HG02973 (cell line): Measurements from ENCODE around the gene PFDN1.

Experiments used
- ATAC-seq: cut with Tn5 transposase; IDR thresholded peaks from one replicate; pipeline ENCODE4 v1.9.1; 2021; ENCODE audit warnings: moderate library complexity; ENCODE audit not compliant: unreplicated experiment

The PFDN1 gene

GRCh38 chr5:140329739-140330481 lies 27.0 kb upstream of the PFDN1 start:
- no peak for ATAC-seq

DNA sequence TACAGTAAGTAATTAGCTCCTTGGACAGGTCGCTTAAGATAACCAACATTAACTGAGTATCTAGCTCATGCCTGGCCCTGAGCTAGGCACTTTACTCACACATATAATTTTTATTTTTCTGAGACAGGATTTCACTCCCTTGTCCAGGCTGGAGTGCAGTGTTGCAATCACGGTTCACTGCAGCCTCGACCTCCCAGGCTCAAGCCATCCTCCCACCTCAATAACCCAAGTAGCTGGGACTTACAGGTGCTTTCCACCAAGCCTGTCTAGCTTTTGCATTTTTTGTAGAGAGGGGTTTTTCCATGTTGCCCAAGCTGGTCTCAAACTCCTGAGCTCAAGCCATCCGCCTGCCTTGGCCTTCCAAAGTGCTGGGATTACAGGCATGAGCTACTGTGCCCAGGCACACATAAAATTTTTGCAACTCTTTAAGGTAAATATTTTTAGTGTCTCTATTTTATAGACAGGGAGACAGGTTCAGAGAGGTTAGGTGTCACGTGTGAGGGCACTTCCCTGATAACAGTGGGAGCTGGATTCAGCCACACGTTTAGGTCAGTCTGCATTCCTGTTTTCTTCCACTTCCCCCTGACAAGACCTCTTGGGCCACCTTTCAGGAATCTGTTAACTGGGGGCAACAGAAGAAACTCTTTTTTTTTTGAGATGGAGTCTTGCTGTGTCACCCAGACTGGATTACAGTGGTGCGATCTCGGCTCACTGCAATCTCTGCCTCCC lies 25.3 kb upstream of the PFDN1 start:
- no peak for ATAC-seq

DNA sequence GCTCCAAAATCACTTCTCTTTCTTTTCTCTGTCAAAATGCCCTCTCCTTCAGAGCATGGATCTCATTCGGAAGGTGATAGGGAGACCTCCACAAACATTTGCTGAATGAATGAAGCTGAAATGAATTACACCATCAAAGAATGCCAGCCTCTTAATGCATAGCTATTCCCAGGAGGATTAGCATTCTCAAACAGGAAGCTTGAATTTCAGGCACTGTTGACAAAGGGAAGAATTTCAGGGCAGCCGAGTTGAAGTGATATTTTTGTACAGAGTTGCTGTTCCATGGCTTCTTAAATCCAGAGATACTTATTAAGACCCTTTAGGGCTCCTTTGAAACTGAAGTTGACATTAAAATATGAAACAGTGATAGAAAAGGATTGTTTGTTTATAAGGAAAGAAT lies 24.7 kb upstream of the PFDN1 start:
- ATAC-seq, result no peak

DNA sequence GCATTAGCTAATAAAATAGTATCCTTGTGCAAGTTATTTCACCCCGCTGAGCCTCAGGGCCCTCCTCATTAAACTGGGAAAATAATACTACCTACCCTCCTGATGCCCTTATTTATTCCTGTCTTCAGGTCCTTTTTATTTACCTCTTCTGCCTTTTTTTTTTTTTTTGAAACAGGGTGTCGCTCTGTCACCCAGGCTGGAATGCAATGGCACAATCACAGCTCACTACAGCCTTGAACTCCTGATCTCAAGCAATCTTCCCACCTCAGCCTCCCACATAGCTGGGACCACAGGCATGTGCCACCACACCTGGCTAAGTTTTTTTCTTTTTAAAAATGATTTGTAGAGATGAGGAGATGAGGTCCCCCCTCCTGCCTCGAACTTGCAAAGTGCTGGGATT lies 22.6 kb upstream of the PFDN1 start:
- no peak for ATAC-seq

DNA sequence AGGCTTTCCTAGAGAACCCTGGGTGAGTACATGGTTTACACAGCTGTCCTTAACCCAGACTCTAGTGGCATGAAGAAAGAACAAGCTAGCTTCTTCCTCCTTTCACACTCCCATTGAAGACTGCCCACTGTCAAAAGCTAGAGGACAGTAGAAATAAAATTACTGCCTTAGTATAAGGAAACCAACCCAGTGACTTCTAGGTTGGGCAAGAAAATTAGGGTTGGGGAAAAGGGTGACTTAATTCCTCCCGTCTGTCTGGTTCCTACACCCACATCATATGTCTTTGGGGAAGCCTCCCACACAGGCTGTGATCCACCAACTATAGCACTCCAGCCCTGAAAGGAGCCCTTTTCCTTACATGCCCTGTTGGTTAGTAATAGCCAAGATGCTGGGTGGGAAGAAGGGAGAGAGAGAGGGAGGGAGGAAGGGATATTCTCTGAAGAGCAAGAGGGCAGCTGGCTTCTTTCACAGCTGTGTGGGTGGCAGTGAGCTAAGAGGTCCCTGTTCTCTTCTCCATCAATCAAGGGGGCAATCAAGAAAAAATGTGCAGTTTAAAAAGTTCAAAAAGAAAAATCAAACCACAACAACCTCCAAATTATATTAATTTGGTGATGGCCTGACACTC lies 21.8 kb upstream of the PFDN1 start:
- no peak for ATAC-seq

DNA sequence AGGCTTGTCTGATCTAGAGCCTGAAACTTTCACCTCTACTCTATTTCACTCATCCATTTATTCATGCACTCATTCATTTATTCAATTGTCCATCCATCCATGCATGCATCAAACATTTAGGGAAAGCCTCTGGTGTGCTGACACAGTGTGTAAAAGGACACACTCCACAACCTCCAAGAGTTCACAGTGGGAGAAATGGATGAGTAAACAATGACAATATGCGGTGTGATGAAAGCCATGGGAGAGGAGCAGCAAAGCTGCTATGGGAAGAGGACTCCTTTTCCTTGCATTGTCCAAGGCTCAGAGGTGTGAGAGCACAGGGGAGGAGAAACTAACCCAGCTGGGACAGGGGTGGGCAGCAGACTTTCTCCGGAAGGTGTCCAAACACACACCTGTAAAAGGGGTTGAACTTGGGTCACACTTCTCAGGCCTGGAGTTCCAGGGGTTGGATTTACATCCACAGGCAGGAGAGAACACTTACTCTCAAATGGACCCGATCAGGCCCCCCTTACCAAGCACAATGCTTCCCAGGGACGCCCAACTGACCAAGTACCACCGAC lies 21.2 kb upstream of the PFDN1 start:
- no peak for ATAC-seq

GRCh38 chr5:140322751-140323731 lies 20.1 kb upstream of the PFDN1 start:
- ATAC-seq, result no peak

GRCh38 chr5:140321796-140322195 lies 18.9 kb upstream of the PFDN1 start:
- no peak for ATAC-seq

DNA sequence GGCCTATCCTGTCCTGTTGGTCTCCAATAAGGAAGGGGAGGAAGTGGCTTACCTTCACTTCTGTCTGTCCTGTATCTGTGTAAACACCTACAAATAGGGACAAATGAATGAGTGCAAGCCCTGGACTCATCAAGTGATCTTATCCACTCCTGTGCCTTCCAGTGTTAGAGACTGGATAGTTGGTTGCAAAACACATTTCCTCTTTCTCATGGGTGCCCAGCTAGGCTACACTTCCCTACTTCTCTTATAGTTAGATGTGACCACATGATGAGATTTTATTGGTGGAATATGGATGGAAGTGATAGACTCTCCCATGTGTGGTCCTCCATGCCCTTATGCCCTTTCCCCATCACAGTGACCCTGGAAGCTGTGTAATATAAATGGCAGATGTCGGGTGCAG lies 16.9 kb upstream of the PFDN1 start:
- ATAC-seq, result no peak

DNA sequence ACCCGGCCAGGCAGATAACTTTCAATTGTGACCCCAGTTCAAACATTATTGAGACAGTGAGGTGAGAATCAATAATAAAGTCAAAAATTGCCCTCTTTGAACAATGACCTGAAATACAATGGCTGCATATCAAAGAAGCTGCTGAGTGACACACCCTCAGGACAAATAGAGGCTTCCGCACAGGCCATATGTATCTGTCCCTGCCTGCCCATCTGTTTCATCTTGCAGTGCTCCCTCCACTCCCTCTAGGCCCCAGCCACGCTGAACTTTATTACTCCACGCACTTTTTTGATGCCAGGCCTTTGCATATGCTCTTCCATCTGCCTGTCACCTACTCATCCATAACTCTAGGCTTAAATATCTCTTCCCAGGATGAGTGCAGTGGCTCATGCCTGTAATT lies 15.9 kb upstream of the PFDN1 start:
- no peak for ATAC-seq

GRCh38 chr5:140317859-140318258 lies 15.0 kb upstream of the PFDN1 start:
- no peak for ATAC-seq

DNA sequence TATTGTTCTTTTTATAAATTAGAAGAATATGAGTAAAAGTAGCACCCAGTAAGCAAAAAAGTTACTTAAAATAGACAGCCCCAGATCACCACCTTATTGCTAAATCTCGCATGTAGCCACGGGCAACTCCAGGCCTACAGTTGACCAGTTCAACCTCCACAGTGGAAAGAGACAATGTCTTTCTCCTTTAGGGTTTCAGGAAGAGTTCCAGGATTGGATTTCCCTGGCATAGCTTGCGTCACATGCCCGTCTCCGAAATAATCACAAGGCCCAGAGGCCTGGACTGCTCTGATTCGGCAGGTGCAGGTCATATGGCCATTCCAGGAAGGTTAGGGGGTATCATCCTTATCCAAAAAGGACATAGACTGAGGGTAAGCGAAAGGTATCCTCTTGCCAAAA lies 9.9 kb upstream of the PFDN1 start:
- no peak for ATAC-seq

GRCh38 chr5:140312067-140312790 lies 9.3 kb upstream of the PFDN1 start:
- ATAC-seq, result no peak

DNA sequence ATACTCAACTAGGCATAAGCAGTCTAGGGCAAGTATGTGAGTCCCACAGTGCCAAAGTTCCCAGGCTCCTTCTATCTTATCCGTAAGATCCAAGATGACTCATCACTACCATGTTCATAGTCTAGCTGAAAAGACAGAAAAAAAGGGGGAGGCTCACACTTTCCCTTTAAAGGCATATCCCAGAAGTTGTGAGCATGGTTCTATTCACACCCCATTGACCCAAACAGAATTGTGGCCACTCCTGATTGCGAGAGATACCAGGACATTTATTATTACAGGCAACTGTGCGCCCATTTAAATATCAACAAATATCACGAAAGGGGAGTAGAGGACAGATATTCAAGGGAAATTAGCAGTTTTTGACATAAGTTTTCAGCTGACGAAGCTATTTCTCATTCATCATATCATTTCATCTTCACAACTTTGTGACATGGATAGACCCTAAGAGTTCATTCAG lies 8.1 kb upstream of the PFDN1 start:
- ATAC-seq, result no peak

- ATAC-seq, result no peak
Measured at GRCh38 chr5:140310434-140310833, 7.5 kb upstream of the PFDN1 start.

DNA sequence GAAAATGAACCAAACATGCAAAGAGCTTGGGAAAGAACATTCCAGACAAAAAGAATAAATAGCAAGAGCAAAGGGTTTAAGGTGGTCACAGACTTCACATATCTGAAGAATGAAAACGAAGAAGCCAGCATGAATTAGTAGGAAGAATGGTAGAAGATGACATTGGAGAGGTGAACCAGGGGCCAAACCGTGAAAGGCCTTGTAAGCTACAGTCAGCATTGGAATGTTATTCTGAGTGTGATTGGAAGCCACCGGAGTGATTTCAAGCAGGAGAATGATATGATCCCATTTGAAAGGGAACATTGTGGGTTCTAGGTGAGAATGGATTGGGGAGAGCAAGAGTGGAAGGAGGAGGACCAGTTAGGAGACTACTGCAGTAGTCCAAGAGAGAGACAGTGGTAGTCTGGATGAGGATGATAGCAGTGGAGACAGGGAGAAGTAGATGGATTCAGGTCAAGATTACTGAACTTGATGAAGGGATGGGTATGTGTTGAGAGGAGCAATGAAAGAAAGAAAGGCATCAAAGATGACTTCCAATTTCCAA lies 6.9 kb upstream of the PFDN1 start:
- no peak for ATAC-seq

DNA sequence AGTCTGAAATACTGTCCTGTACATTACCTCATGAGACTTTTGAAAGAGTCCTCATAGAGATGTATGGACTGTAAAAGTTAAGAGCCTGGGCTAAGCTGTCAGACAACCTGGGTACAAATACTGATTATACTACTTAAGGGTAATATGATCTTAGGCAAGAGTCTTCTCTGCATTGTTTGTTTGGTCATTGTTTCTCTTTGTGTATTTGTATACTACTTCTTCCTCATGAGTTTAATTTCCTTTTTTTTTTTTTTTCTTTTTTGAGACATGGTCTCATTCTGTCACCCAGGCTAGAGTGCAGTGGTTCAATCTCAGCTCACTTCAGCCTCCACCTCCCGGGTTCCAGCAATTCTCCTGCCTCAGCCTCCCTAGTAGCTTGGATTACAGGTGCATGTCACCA lies 2.6 kb upstream of the PFDN1 start:
- ATAC-seq, result no peak

DNA sequence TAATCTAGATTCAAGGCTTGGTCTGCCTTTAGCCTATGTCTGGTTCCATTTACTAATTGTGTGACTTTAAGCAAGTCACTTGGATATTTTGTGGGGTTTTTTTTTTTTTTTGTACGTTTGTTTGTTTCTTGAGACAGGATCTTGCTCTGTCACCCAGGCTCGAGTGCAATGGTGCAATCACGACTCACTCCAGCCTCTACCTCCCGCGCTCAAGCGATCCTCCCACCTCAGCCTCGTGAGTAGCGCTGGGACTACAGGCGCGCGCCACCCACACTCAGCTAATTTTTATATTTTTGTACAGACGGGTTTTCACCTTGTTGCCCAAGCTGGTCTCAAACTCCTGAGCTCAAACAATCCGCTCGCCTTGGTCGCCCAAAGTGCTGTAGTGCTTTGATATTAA lies 1.1 kb upstream of the PFDN1 start:
- ATAC-seq, result no peak

- no peak for ATAC-seq
Measured at GRCh38 chr5:140301136-140301535, 1.8 kb downstream of the PFDN1 start.

DNA sequence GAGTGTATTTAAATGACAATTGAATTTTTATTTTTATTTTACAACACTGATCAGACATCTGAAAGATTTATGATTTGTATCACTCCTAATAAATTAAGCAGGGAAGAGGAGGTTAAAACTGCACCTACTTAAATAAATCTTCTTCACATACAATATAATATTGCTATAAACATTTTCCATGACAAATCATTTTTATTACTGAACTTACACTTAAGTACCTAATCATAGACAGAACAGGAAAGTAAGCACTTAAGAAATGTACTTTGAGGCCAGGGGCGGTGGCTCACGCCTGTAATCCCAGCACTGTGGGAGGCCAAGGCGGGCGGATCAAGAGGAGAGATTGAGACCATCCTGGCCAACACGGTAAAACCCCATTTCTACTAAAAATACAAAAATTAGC lies 3.8 kb downstream of the PFDN1 start:
- ATAC-seq, result no peak
